GM15510 (cell line): Measurements from ENCODE around the gene SPOCK1.

Experiments used
- POLR2A ChIP-seq: IDR thresholded peaks from 3 replicates; pipeline ENCODE4 v1.6.1; 2011; ENCODE audit warnings: borderline replicate concordance; ENCODE audit not compliant: insufficient read length; ENCODE audit errors: extremely low read depth

The SPOCK1 gene

GRCh38 chr5:137347865-137348264, 151.3 kb downstream of the SPOCK1 start:
- TF ChIP-seq POLR2A = no peak

DNA sequence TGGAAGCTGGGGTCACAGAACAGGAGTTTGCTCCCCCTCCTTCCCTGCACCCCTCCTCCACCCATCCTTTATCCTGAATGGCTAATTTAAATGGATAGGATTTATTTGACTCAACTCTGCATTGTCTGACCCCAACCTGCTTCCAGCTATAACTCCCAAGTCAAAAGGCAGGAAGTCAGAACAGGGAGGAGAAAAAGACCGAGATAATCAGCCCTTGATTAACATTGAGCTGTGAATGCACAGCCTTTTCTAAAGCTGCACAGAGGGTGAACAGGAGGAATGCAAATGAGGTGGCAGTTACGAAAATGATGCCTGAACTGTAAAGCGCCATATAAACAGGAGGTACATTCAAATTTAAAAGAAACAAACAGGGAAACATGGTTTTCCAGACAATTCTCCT, 152.8 kb downstream of the SPOCK1 start:
- no peak for TF ChIP-seq POLR2A

DNA sequence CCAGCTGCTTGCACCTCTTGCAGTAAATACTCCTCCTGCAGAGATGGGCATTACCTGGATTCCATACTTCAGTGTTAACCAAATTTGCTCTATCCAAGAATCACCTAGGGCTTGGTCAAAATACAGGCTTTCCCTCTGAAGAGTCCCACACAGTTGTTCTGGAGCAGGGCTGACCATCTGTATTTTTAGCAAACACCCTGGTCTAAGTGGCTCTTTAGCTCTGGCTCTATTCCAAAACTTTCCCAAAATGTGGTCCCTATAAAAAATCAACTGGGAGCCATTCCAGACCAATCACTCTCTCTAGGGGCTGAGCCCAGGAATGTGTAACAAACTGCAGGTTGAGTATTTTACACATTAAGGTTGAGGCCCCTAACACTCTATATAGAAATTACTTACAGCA, 153.7 kb downstream of the SPOCK1 start:
- no peak for TF ChIP-seq POLR2A

- TF ChIP-seq POLR2A = no peak
Measured at GRCh38 chr5:137344723-137345322, 154.3 kb downstream of the SPOCK1 start.

DNA sequence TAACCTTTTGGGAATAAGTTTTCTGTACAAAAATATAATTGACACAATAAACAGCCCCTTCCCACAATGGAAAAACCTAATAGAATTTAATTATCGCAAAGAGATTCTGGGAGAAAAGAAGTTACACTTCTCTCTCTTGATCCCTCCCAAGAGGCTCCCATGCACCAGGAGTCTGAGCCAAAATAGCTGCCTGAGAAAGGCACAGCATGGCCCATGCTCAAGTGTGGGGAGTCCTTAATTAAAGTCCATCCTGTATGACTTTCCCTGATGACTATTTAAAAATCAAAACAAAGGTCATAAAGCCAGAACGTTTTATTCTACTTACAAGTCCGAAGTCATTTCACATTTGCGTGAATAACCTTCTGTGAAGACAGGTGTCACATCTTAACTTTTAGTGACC, 155.1 kb downstream of the SPOCK1 start:
- TF ChIP-seq POLR2A = no peak

GRCh38 chr5:137342764-137343163, 156.4 kb downstream of the SPOCK1 start:
- no peak for TF ChIP-seq POLR2A

- TF ChIP-seq POLR2A = no peak
Measured at GRCh38 chr5:137341831-137342230, 157.3 kb downstream of the SPOCK1 start.

DNA sequence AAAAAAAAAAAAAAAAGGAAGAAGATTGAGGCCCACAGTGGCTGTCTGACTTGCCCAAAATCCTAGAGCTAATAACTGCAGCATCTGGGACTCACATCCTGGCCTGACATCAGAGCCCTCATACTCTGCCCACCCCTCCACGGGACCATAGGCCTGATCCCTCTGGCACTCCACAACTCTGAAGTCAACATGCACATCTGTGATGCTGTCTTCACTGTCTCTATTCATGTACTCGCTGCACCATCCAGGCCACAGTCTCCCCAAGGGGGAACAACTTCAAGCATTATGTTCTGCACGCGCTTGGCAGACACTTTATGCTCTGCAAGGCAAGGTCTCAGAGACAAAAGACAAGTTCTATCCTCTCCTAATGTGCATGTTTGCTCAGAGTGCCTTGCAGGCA, 158.2 kb downstream of the SPOCK1 start:
- no peak for TF ChIP-seq POLR2A

DNA sequence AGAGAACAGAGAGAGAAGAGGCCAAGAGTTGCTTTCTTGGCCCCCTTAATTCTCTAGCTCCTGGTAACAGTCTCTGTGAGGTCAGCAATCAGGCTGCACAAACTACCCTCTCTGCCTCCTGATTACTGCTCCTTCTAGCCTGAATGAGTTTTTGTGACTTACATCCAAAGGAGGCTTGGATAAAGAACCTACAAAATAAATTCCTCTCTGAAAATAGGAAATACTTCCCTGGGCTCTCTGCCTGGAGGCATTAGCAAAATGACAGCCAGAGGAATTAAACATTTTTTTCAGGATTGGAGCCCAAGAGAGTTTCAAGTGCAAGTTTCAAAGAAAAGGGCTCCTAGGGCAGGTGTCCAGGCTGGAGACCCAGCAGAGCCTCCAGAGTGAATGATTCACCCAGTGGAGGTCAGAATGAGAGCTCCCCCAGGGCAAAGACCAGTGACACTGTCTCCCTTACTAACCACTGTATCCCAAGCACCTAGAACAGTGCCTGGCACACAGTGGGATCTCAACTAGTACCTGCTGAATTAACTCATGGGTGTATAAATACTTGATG, 162.5 kb downstream of the SPOCK1 start:
- no peak for TF ChIP-seq POLR2A

- TF ChIP-seq POLR2A = no peak
Measured at GRCh38 chr5:137336161-137336560, 163.0 kb downstream of the SPOCK1 start.

GRCh38 chr5:137335493-137335892, 163.6 kb downstream of the SPOCK1 start:
- no peak for TF ChIP-seq POLR2A

DNA sequence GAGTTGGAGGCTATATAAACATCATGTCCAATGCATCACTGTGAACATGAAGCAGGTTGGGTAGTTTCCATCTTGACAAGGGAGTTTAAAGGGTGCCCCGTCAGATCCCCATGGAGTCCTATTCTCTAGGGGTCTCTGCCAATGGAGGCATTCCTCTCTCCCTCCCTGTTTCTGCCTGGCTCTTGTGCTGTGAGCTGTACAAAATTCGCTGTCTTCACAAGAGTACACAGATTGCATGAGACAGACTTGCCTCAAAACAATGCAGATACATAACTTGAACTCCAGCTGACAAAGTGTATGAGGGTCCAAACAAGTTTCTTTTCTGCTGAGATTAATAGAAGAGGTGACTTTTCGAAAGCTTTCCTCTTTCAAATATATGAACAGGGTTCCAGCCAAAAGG, 165.2 kb downstream of the SPOCK1 start:
- TF ChIP-seq POLR2A = no peak

GRCh38 chr5:137333475-137333874, 165.7 kb downstream of the SPOCK1 start:
- no peak for TF ChIP-seq POLR2A

- TF ChIP-seq POLR2A = no peak
Measured at GRCh38 chr5:137332296-137332695, 166.8 kb downstream of the SPOCK1 start.

- no peak for TF ChIP-seq POLR2A
Measured at GRCh38 chr5:137329586-137330296, 169.4 kb downstream of the SPOCK1 start.

DNA sequence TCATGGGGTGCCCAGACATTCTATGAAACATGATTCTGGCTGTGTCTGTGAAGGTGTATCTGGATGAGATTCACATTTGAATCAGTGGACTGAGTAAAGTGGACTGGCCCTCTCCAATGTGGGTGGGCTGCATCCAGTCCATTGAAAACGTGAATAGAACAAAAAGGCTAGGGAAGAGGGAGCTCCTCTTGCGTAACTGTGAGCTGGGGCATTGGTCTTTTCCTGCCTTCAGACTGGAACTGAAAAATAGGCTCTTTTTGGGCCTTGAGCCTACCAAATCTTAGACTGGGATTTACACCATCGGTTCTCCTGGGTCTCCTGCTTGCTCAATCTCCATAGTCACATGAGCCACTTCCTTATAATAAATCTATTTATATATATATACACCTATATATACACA, 170.1 kb downstream of the SPOCK1 start:
- no peak for TF ChIP-seq POLR2A

- no peak for TF ChIP-seq POLR2A
Measured at GRCh38 chr5:137328463-137328862, 170.7 kb downstream of the SPOCK1 start.

GRCh38 chr5:137325721-137326120, 173.4 kb downstream of the SPOCK1 start:
- TF ChIP-seq POLR2A = no peak
